Breast epithelium (tissue), 3 donors: ENCODE data around the gene ARFGEF2.

Source experiments
- CTCF ChIP-seq, 3 donors: fragments of 450-650 bp; IDR thresholded peaks; one replicate each; pipeline ENCODE4 v1.5.1; 2016 to 2017; ENCODE audit warnings: antibody characterized with exemption in 3 of 3, mild to moderate bottlenecking in 3 of 3, moderate library complexity in 3 of 3
- POLR2A ChIP-seq: fragments of 450-650 bp; IDR thresholded peaks from one replicate; pipeline ENCODE4 v1.6.1; 2016; ENCODE audit warnings: antibody characterized with exemption, mild to moderate bottlenecking, moderate library complexity

GRCh38 chr20:48897305-48898010 lies 24.1 kb upstream of the ARFGEF2 start:
- TF ChIP-seq CTCF (IDR thresholded peaks at IDR 0.05) (no peak), POLR2A (no peak)
